ENCODE measurements around the gene HES5. TPM values are rescaled to one million over a fixed set of nuclear protein-coding genes. Genes with fewer than 3 reads are reported as not detected.

The HES5 gene
- polyA plus RNA-seq, 2 of the 4 experiments (the other 2 are of a cell fraction), result not detected

GRCh38 chr1:2561898-2562895, 32.1 kb upstream of the HES5 start:
- Histone ChIP-seq H3K27ac (no peak overlapping the region), H3K4me1 (no peaks in the 10 kb centered on the region), H3K4me3 (no peak overlapping the region), H3K4me2 (no peak overlapping the region), H3K9me3 (no peaks in the 10 kb centered on the region)
- WGBS (ENCODE audit: missing lambda C conversion rate), result 80% methylated on average over 8 of the region's 24 CpGs
- DNase-seq (ENCODE audit: low read depth in 1 of 2, low spot score in 1 of 2) (no peak), ATAC-seq (peak in 1 of 2 experiments; percentile 68; a peak in 3 of 6 replicates), FAIRE-seq (no peak)
- ChIA-PET CTCF (interaction anchor here (0.9 to 2.2 kb wide), 6 partner anchors 14 to 862 kb away, joined by 3 to 10 read pairs (median 5); no protein-coding TSS in a partner anchor), POLR2A (no interaction called here)
- TF ChIP-seq, protein P1, sequence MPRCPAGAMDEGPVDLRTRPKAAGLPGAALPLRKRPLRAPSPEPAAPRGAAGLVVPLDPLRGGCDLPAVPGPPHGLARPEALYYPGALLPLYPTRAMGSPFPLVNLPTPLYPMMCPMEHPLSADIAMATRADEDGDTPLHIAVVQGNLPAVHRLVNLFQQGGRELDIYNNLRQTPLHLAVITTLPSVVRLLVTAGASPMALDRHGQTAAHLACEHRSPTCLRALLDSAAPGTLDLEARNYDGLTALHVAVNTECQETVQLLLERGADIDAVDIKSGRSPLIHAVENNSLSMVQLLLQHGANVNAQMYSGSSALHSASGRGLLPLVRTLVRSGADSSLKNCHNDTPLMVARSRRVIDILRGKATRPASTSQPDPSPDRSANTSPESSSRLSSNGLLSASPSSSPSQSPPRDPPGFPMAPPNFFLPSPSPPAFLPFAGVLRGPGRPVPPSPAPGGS (IDR thresholded peaks at IDR 0.05), result no peak
- no peak for TF ChIP-seq TFCP2L1 (CRISPR knock-in tag; IDR thresholded peaks at IDR 0.05)
- TF ChIP-seq, protein P2, sequence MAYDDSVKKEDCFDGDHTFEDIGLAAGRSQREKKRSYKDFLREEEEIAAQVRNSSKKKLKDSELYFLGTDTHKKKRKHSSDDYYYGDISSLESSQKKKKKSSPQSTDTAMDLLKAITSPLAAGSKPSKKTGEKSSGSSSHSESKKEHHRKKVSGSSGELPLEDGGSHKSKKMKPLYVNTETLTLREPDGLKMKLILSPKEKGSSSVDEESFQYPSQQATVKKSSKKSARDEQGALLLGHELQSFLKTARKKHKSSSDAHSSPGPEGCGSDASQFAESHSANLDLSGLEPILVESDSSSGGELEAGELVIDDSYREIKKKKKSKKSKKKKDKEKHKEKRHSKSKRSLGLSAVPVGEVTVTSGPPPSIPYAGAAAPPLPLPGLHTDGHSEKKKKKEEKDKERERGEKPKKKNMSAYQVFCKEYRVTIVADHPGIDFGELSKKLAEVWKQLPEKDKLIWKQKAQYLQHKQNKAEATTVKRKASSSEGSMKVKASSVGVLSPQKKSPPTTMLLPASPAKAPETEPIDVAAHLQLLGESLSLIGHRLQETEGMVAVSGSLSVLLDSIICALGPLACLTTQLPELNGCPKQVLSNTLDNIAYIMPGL (CRISPR knock-in tag; IDR thresholded peaks at IDR 0.05; ENCODE audit: borderline replicate concordance), result no peak
- no peak for TF ChIP-seq CEBPB (IDR thresholded peaks at IDR 0.05)
- no peak for TF ChIP-seq TP53 (CRISPR knock-in tag; IDR thresholded peaks at IDR 0.05)
- no peak for TF ChIP-seq HOXB13 (CRISPR knock-in tag; IDR thresholded peaks at IDR 0.05; ENCODE audit: low read depth)
- TF ChIP-seq FOXS1 (CRISPR knock-in tag; IDR thresholded peaks at IDR 0.05), result no peak
- TF ChIP-seq RAD21 (conservative IDR thresholded peaks at IDR 0.05 in 1 of 2, IDR thresholded peaks at IDR 0.05 in 1 of 2), result no peak
- TF ChIP-seq EP300 (IDR thresholded peaks at IDR 0.05), result no peak
- TF ChIP-seq, protein P3, sequence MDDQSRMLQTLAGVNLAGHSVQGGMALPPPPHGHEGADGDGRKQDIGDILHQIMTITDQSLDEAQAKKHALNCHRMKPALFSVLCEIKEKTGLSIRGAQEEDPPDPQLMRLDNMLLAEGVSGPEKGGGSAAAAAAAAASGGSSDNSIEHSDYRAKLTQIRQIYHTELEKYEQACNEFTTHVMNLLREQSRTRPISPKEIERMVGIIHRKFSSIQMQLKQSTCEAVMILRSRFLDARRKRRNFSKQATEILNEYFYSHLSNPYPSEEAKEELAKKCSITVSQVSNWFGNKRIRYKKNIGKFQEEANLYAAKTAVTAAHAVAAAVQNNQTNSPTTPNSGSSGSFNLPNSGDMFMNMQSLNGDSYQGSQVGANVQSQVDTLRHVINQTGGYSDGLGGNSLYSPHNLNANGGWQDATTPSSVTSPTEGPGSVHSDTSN (IDR thresholded peaks at IDR 0.05), result no peak
- no peak for TF ChIP-seq ZNF302 (CRISPR knock-in tag; IDR thresholded peaks at IDR 0.05)
- no peak for TF ChIP-seq SMC3 (IDR thresholded peaks at IDR 0.05)
- TF ChIP-seq POLR2A (IDR thresholded peaks at IDR 0.05; ENCODE audit: low read length), result no peak

GRCh38 chr1:2561446-2561845, 31.4 kb upstream of the HES5 start:
- Histone ChIP-seq H3K4me2 (no peak overlapping the region), H3K4me3 (no peak overlapping the region), H3K27ac (no peak overlapping the region), H3K9me3 (no peaks in the 10 kb centered on the region), H3K4me1 (no peaks in the 10 kb centered on the region)
- ChIA-PET CTCF (interaction anchor here (0.9 to 2.2 kb wide), 5 partner anchors 13 to 863 kb away, joined by 3 to 10 read pairs (median 6); no protein-coding TSS in a partner anchor), POLR2A (no interaction called here)
- no peak for ATAC-seq
- no peak for FAIRE-seq
- TF ChIP-seq ZC3H11A (IDR thresholded peaks at IDR 0.05) (no peak), HEYL (CRISPR knock-in tag; IDR thresholded peaks at IDR 0.05) (no peak), CEBPB (IDR thresholded peaks at IDR 0.05) (no peak), EP300 (IDR thresholded peaks at IDR 0.05) (no peak), SREBF2 (IDR thresholded peaks at IDR 0.05) (no peak), REST (IDR thresholded peaks at IDR 0.05) (no peak), JUN (IDR thresholded peaks at IDR 0.05) (no peak)
- WGBS (ENCODE audit: missing lambda C conversion rate), result 36% methylated on average over 9 of the region's 11 CpGs
- DNase-seq (ENCODE audit: low read depth in 1 of 2, low spot score in 1 of 2), result no peak
